ENCODE results near the gene PNPLA5.

GRCh38 chr22:43852573-43853327 is 39.1 kb downstream of the PNPLA5 start:
- TF ChIP-seq GTF2B (IDR thresholded peaks at IDR 0.05; ENCODE audit: extremely low read depth, insufficient read length) (no peak), PKNOX1 (IDR thresholded peaks at IDR 0.05) (no peak), ZNF263 (CRISPR knock-in tag; IDR thresholded peaks at IDR 0.05; ENCODE audit: borderline replicate concordance) (no peak), NKRF (IDR thresholded peaks at IDR 0.05; ENCODE audit: borderline replicate concordance) (no peak), PREB (CRISPR knock-in tag; IDR thresholded peaks at IDR 0.05) (no peak), KAT8 (IDR thresholded peaks at IDR 0.05; ENCODE audit: low read depth) (no peak)
